Mesodermal cell (in vitro differentiated cells): ENCODE data around the gene GRAMD2B.
"Not testable (repeated sequence)": the region's sequence is repeated elsewhere in the genome, so short reads cannot be mapped to it uniquely, and the experiment has no call there.

Experiments
- H3K27ac ChIP-seq: 2 replicates; pipeline ENCODE4 v1.7.0; 2013; ENCODE audit warnings: mild to moderate bottlenecking, low read depth, low read length, moderate library complexity; ENCODE audit not compliant: severe bottlenecking
- H3K36me3 ChIP-seq: 2 replicates; pipeline ENCODE4 v1.7.1; 2013; ENCODE audit warnings: mild to moderate bottlenecking, low read length, moderate library complexity; ENCODE audit not compliant: control insufficient read depth, insufficient read depth
- H3K4me1 ChIP-seq: one replicate; pipeline ENCODE4 v1.7.1; 2013; ENCODE audit warnings: mild to moderate bottlenecking, low read length; ENCODE audit not compliant: insufficient read depth, control insufficient read depth, poor library complexity, severe bottlenecking
- H3K4me3 ChIP-seq: 2 replicates; pipeline ENCODE4 v1.7.0; 2013; ENCODE audit warnings: low read length, control low read depth, mild to moderate bottlenecking; ENCODE audit not compliant: insufficient read depth, poor library complexity, severe bottlenecking; ENCODE audit errors: extremely low read depth
- H3K9me3 ChIP-seq: 2 replicates; pipeline ENCODE4 v1.7.1; 2013; ENCODE audit warnings: mild to moderate bottlenecking, low read length, moderate library complexity; ENCODE audit not compliant: control insufficient read depth
- WGBS, 2 experiments: methylation state at CpG; one replicate each; pipeline ENCODE4 v1.1.5; 2013; ENCODE audit warnings: missing lambda C conversion rate in 2 of 2; ENCODE audit not compliant: insufficient coverage in 2 of 2; 5-methylcytosine and 5-hydroxymethylcytosine counted together

GRAMD2B gene

DNA sequence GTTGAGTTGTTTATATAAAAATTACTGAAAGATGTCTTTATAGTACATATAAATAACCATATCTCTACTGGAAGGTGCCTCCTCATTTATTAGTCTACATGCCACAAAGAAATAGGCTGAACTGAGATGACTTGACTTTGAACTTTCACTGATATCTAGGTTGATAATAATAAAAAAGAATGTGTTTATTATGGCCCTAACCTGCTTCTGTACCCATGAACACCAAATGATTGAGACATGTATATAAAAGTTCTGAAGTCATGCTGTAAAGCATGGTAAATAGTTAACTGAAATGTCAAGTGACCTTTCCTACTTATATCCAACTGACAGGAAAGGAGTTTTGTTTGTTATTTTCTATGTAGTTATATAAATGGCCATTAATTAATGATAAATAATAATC lies 33.2 kb upstream of the GRAMD2B start:
- no peaks in the 10 kb centered on the region for H3K9me3 ChIP-seq
- H3K4me3 ChIP-seq = no peak overlapping the region
- H3K36me3 ChIP-seq = no peaks in the 10 kb centered on the region
- H3K27ac ChIP-seq = no peak overlapping the region
- H3K4me1 ChIP-seq = no peaks in the 10 kb centered on the region

DNA sequence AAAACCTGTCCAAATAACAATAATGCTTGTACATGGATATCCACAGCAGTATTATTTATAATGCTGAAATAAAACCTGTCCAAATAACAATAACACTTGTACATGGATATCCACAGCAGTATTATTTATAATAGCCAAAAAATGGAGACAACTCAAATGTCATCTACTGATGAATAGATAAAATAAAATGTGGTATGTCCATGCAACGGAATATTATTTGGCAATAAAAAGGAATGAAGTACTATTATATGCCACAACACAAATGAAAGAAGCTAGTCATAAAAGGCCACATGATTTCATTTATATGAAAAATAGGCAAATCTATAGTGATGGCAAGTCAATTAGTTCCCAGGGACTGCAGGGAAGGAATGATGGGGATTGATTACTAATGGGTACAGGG lies 31.8 kb upstream of the GRAMD2B start:
- H3K36me3 ChIP-seq = no peaks in the 10 kb centered on the region
- no peaks in the 10 kb centered on the region for H3K4me1 ChIP-seq
- no peaks in the 10 kb centered on the region for H3K9me3 ChIP-seq
- no peak overlapping the region for H3K27ac ChIP-seq
- H3K4me3 ChIP-seq = no peak overlapping the region
- WGBS, 2 experiments = no CpG with 5 or more reads among the region's 1 CpG

DNA sequence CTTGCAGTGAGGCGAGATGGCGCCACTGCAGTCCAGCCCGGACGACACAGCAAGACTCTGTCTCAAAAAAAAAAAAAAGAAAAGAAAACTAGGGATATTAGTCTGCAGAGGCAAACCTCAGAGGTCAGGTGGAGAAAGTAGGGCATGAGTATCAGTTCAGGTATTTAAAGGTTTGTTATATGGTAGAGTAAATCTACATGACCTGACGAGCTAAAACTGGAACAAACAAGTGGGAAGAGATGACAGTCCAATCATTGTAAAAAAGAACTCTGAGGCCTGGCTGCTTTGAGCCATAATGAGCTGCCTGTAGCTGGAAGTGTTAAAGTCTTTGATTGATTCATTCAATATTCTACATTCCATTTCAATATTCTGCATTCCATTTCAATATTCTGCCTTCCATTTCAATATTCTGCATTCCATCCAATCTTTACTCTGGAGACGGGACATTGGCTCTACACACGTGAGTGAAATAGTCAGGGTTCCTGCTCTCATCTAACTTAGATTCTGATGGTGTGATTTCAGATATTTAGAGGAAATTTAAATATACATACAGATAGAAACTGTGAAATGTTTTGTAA lies 28.9 kb upstream of the GRAMD2B start:
- Histone ChIP-seq H3K27ac (no peak overlapping the region), H3K36me3 (no peaks in the 10 kb centered on the region), H3K4me3 (no peak overlapping the region), H3K4me1 (no peaks in the 10 kb centered on the region), H3K9me3 (no peaks in the 10 kb centered on the region)
- 65 to 100% methylated on average over 3 to 4 of the region's 7 CpGs for WGBS, 2 experiments

DNA sequence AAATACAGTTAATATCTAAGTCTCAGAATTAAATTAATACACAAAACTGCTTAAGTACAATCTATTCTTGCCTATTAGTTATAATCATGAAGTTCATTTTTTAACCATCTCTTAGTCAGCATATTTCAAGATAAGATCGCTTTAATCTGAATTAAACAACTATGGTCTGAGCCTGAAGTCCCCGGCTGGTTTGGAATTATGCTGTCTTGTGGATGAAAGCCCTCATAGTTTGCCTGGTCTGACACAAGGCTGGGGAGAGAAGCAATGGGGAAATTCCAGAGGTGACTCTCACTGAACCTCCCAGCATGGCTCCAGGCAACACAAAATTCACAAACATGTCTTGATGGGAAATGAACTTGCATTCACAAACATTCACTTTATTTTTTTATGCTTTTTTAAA lies 28.0 kb upstream of the GRAMD2B start:
- WGBS, 2 experiments = 67% methylated on average over 1 of the region's 2 CpGs; no CpG with 5 or more reads in 1 of the 2 experiments
- H3K4me1 ChIP-seq = no peaks in the 10 kb centered on the region
- H3K27ac ChIP-seq = no peak overlapping the region
- no peaks in the 10 kb centered on the region for H3K36me3 ChIP-seq
- no peak overlapping the region for H3K4me3 ChIP-seq
- no peaks in the 10 kb centered on the region for H3K9me3 ChIP-seq

DNA sequence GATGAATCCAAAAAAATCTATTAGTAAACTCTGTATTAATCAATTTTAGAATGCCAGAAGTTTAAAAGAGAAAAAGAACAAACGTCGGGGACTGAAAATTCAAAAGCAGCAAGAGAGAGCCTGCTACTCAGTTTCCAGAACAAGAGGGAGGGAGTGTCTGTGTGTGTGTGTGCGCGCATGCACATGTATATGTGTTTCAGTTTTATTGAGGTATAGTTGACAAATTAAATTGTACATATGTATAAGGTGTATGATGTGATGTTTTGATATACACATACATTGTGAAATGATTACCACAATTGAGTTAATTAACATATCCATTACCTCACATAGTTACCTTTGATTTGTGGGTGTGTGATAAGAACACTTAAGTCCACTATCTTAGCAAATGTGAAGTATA lies 27.6 kb upstream of the GRAMD2B start:
- no peaks in the 10 kb centered on the region for H3K36me3 ChIP-seq
- H3K9me3 ChIP-seq = peaks cover 2% of the 10 kb centered on the region
- WGBS, 2 experiments = 83% methylated on average over 2 of the region's 4 CpGs
- no peak overlapping the region for H3K4me3 ChIP-seq
- H3K27ac ChIP-seq = no peak overlapping the region
- H3K4me1 ChIP-seq = no peaks in the 10 kb centered on the region

DNA sequence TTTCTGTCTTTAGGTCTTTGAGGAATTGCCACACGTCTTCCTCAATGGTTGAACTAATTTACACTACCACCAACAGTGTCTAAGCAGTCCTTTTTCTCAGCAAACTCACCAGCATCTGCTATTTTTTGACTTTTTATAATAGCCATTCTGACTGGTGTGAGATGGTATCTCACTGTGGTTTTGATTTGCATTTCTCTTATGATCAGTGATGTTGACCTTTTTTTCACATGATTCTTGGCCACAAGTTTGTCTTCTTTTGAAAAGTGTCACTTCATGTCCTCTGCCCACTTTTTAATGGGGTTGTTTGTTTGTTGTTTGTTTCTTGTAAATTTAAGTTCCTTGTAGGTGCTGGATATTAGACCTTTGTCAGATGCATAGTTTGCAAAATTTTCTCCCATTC lies 26.5 kb upstream of the GRAMD2B start:
- not testable (repeated sequence) for H3K4me1 ChIP-seq, H3K27ac ChIP-seq, H3K4me3 ChIP-seq, H3K9me3 ChIP-seq, H3K36me3 ChIP-seq
- WGBS, 2 experiments = no CpG with 5 or more reads among the region's 1 CpG

DNA sequence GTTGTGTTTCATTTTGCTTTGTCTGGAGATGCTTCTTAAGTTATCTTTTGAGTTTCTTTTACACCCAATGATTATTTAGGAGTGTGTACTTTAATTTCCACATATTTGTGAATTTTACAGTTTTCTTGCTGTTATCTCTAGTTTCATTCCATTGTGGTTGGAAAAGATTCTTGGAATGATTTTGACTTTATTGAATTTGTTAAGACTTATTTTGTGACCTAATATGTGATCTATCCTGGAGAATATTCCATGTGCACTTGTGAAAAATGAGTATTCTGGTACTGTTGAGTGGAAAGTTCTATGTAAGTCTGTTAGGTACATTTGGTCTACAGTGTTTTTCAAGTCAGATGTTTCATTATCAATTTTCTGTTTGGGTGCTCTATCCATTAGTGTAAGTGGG lies 24.4 kb upstream of the GRAMD2B start:
- no peak overlapping the region for H3K27ac ChIP-seq
- no peak overlapping the region for H3K4me3 ChIP-seq

DNA sequence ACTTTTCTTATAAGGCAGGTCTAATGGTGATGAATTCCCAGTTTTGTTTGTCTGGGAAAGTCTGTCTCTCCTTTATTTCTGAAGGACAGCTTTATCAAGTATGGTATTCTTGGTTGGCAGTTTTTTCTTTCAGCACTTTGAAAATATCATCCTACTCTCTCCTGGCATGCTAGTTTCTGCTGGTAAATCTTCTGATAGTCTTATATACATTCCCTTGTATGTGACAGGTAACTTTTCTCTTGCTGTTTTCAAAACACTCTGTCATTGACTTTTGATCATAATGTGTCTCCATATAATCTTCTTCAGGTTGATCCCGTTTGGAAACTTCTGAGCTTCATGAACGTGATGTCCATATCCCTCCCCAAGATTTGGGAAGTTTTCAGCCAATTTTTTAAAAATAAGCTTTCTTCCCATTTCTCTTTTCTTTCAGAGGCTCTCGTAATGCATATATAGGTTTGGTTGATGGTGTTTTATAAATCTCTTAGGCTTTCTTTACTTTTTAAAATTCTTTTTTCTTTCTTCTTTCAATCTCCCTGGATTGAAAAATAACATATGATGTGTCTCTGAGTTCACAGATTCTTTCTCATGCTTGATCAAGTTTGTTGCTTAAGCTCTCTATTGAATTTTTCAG lies 22.5 kb upstream of the GRAMD2B start:
- no peaks in the 10 kb centered on the region for H3K36me3 ChIP-seq
- H3K9me3 ChIP-seq = peaks cover 6% of the 10 kb centered on the region
- H3K27ac ChIP-seq = no peak overlapping the region
- no peak overlapping the region for H3K4me3 ChIP-seq
- no peaks in the 10 kb centered on the region for H3K4me1 ChIP-seq
- WGBS, 2 experiments = 87% methylated on average over 2 of the region's 3 CpGs; no CpG with 5 or more reads in 1 of the 2 experiments

More for the DNA sequence above, 24.4 kb upstream of the GRAMD2B start:
- H3K36me3 ChIP-seq = no peaks in the 10 kb centered on the region
- no peaks in the 10 kb centered on the region for H3K4me1 ChIP-seq
- peaks cover 6% of the 10 kb centered on the region for H3K9me3 ChIP-seq

DNA sequence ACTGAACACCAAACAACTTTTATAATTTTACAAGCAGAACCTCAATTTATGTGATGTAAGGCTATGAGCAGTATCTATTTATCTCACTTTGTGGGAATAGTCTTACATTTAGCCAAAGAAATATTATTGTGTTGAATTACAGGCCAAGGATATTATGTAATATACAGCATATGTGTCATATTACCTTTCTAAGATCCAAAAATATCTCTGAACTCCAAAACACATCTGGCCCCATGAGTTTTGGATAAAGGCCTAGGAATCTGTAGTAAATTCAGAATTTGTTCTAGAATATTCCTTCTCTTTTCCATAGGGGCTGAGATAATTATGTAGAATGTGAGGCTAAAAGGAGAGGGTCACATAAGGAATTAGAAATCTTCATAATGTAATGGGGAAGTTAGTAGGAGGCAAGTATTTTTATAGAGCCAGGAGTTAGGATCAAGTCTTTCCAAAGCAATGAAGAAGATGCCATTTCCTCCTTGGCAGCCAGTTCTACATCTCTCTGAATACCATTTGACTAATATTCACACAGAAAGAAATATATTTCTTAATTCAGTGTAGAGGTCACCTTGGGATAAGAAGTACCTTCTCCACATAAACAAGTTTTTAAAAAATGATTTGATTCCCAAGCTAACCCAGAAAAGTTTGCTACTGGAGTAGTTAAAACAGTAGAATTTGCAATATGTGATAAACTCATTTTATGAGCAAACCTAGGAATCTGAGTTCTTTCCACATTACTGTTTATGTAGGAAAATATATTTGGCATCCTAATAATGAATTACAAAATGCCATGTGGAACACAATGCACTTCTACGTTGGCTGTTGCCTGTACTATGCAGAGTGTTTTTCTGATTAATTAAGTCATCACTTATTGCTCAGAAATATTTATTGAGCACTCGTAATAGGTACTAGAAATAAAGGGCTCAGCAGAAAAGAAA lies 20.3 kb upstream of the GRAMD2B start:
- WGBS, 2 experiments = no CpG with 5 or more reads among the region's 2 CpGs
- Histone ChIP-seq H3K4me1 (no peaks in the 10 kb centered on the region), H3K4me3 (no peak overlapping the region), H3K9me3 (peaks cover 6% of the 10 kb centered on the region), H3K27ac (no peak overlapping the region), H3K36me3 (no peaks in the 10 kb centered on the region)

DNA sequence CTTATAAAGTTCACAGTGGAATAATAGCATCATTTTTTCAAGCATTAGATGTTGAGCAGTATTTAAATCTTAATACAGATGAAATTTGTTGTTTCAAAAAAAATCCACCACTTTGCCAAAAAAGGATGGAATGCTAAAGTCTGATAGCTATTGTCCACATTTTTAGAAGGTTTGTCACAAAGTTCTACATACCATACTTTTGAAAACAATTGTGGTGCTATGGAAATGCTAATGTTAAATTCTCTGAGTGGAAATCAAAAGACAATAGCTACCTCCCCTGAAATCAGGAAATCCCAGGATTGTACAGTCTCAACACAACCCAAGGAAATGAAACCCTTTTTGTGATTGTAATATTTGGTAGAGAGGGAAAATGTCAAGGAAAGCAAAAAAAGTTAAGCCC lies 19.3 kb upstream of the GRAMD2B start:
- Histone ChIP-seq H3K27ac (no peak overlapping the region), H3K36me3 (no peaks in the 10 kb centered on the region), H3K4me1 (no peaks in the 10 kb centered on the region)

DNA sequence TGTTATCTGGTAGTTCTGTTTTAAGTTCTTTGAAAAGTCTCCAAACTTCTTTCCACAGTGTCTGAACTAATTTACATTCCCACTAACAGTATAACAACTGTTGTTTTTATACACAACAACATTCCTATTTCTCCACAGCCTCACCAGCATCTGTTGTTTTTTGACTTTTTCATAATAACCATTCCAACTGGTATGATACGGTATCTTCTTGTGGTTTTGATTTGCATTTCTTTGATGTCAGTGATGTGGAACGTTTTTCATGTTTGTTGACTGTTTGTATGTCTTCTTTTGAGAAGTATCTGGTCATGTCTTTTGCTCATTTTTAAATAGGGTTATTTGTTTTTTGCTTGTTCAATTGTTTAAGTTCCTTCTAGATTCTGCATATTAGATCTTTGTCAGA lies 12.6 kb upstream of the GRAMD2B start:
- H3K36me3 ChIP-seq = no peaks in the 10 kb centered on the region
- no peak overlapping the region for H3K27ac ChIP-seq
- no peaks in the 10 kb centered on the region for H3K9me3 ChIP-seq
- H3K4me1 ChIP-seq = no peaks in the 10 kb centered on the region
- no peak overlapping the region for H3K4me3 ChIP-seq
- 75 to 100% methylated on average over 1 to 2 of the region's 2 CpGs for WGBS, 2 experiments

More for the DNA sequence above, 19.3 kb upstream of the GRAMD2B start:
- no peak overlapping the region for H3K4me3 ChIP-seq
- H3K9me3 ChIP-seq = peaks cover 6% of the 10 kb centered on the region
